ENCODE results near the gene PLEKHG1.

PLEKHG1 gene

DNA sequence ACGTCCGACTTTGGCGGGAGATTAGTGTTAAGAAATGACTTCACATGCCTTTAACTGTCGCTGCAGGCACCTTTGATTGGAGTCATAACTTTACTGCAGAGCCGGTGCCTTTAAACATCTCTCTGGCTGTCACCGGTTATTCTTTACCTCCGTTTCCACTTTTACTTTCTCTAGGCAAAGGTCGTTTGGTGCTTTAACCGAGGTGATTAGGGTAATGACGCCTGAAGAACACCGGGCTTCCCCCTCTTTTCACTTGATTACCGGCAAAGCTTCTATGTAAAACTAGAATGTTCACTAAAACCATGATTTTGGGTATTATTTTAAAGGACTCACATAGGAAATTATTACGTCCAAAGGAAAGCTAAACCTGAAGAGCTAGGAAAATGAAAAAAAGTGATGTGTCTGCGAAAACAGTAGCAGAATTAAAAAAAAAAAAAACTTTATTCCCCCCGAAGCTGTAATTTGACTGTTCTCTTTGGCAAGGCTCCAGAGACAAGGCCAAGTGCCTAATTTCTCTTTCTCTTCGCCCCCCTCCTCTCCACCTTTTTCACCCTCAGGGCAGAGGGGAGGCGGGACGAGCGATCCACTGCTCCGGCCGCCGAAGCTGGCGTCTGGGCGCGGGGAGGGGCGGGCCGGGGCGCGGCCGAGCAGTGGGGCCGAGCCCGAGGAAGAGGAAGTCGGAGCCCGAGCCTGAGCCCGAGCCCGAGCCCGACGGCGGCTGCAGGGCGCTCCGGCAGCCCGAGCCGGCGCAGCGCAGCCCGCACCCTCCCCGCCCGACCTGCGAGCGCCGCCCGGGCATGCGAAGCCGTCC, at the start of gene PLEKHG1:
Gene PLEKHG1 (plus strand): TSS at position 687 of the 811 bp plus-strand sequence. CDS start 133,797 bp downstream, outside the sequence.
- Mint-ChIP-seq H3K4me1 (ENCODE audit: low read depth) (peaks cover 19% of the 10 kb centered on the region), H3K27me3 (peaks cover 40% of the 10 kb centered on the region), H3K36me3 (no peaks in the 10 kb centered on the region), H3K9me3 (ENCODE audit: low read depth) (no peaks in the 10 kb centered on the region), H3K27ac (peak within 1 kb of the TSS; percentile 74), H3K4me3 (peak within 1 kb of the TSS; percentile 89)

- H3K4me1 Mint-ChIP-seq (ENCODE audit: low read depth), result no peaks in the 10 kb centered on the region
- peaks cover 6% of the 10 kb centered on the region for H3K27me3 Mint-ChIP-seq
- H3K27ac Mint-ChIP-seq, result no peak overlapping the region
- no peak overlapping the region for H3K4me3 Mint-ChIP-seq
- H3K9me3 Mint-ChIP-seq (ENCODE audit: low read depth), result no peaks in the 10 kb centered on the region
- no peaks in the 10 kb centered on the region for H3K36me3 Mint-ChIP-seq
Measured at GRCh38 chr6:150550244-150550643, 49.4 kb upstream of the PLEKHG1 start.

DNA sequence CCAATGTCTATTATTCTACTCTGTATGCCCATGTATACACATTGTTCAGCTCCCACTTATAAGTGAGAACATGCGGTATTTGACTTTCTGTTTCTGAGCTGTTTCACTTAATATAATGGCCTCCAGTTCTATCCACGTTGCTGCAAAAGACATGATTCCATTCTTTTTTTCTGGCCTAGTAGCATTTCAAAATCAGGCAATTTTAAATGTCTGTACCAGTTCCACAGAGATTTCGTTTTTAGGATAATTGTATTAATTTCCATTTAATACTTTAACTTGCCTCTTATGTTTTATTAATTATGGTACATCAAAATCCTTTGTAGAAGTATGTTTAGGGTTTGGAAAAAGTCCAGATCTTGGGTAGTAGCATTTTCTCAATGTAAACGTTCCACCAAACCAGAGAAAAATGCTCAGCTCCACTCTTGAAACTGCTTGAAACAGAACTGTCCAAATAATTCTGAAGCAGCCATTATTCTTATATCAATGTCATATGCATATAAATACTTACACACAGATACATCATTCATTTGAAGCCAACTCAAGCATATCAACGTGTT, 42.6 kb upstream of the PLEKHG1 start:
- H3K27me3 Mint-ChIP-seq, result peaks cover 10% of the 10 kb centered on the region
- H3K4me1 Mint-ChIP-seq (ENCODE audit: low read depth), result no peaks in the 10 kb centered on the region
- no peak overlapping the region for H3K27ac Mint-ChIP-seq
- H3K36me3 Mint-ChIP-seq, result no peaks in the 10 kb centered on the region
- H3K4me3 Mint-ChIP-seq, result no peak overlapping the region
- peaks cover 10% of the 10 kb centered on the region for H3K9me3 Mint-ChIP-seq (ENCODE audit: low read depth)

DNA sequence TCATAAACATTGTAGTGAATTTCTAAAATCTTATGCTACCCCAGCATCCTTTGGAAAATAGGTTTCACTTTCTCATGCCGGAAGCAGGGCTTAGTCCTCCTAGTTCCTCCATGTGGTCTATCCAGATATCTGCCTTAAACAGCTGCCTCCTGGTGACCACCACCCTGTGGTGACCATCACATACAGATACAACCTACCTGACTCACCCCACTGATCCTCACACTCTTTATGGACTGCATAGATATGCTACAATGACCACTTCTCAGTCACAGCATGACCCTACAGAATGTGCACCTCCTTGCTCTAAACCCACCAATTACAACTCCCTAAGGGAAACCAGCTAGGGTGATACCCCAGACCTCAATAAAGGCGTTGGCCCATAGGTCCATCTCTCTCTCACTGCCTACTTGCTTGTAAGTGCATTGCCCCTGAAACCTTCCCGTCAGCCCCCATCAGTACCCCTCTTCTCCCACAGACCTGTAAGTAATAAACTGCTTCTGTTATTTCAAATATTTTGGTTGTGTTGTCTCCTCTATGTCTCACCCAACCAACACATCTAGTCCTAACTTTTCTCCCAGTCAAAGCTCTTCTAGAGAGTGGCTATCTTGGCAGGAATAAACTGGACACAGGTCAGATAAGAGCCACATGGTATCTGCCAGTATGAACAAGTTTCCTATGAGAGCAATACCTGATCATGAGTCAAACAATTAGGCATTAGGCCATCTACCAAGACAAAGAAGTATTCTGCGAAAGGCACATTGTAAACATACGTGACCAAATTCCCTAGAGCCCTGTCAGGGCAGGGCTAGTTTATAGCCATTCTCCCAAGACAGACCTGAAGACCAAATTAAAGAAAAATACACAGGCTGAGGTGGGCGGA, 39.4 kb upstream of the PLEKHG1 start:
- Mint-ChIP-seq H3K27me3 (peaks cover 9% of the 10 kb centered on the region), H3K4me3 (no peak overlapping the region), H3K27ac (no peak overlapping the region), H3K4me1 (ENCODE audit: low read depth) (no peaks in the 10 kb centered on the region), H3K36me3 (no peaks in the 10 kb centered on the region), H3K9me3 (ENCODE audit: low read depth) (peaks cover 10% of the 10 kb centered on the region)

GRCh38 chr6:150560884-150561219, 38.8 kb upstream of the PLEKHG1 start:
- H3K4me1 Mint-ChIP-seq (ENCODE audit: low read depth), result no peaks in the 10 kb centered on the region
- peaks cover 9% of the 10 kb centered on the region for H3K27me3 Mint-ChIP-seq
- H3K4me3 Mint-ChIP-seq, result no peak overlapping the region
- no peak overlapping the region for H3K27ac Mint-ChIP-seq
- H3K9me3 Mint-ChIP-seq (ENCODE audit: low read depth), result peaks cover 10% of the 10 kb centered on the region
- H3K36me3 Mint-ChIP-seq, result no peaks in the 10 kb centered on the region

- Mint-ChIP-seq H3K9me3 (ENCODE audit: low read depth) (no peaks in the 10 kb centered on the region), H3K36me3 (no peaks in the 10 kb centered on the region), H3K27me3 (peaks cover 2% of the 10 kb centered on the region), H3K27ac (no peak overlapping the region), H3K4me3 (no peak overlapping the region), H3K4me1 (ENCODE audit: low read depth) (no peaks in the 10 kb centered on the region)
Measured at GRCh38 chr6:150565945-150566344, 33.7 kb upstream of the PLEKHG1 start.

DNA sequence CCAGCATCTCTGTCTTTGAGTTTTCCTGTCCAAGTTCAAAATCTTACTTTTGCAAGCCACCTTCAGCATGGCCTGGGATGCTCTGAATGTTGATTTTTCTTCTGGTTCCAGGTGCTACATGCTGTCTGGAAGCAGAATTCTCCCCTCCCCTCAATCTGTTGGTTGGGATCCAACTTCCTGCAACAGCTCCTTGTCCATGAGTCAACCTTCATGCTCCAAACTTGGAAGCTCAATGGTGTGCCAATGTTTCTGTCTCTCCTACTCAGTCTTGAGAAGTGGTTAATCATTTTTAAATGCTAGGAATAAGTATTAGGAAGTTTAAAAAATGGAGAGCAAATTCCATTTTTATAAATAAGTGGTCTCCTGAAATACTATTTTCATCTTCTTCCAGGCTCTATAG, 33.2 kb upstream of the PLEKHG1 start:
- H3K9me3 Mint-ChIP-seq (ENCODE audit: low read depth), result no peaks in the 10 kb centered on the region
- no peak overlapping the region for H3K4me3 Mint-ChIP-seq
- H3K4me1 Mint-ChIP-seq (ENCODE audit: low read depth), result no peaks in the 10 kb centered on the region
- no peaks in the 10 kb centered on the region for H3K36me3 Mint-ChIP-seq
- no peak overlapping the region for H3K27ac Mint-ChIP-seq
- H3K27me3 Mint-ChIP-seq, result peaks cover 3% of the 10 kb centered on the region

DNA sequence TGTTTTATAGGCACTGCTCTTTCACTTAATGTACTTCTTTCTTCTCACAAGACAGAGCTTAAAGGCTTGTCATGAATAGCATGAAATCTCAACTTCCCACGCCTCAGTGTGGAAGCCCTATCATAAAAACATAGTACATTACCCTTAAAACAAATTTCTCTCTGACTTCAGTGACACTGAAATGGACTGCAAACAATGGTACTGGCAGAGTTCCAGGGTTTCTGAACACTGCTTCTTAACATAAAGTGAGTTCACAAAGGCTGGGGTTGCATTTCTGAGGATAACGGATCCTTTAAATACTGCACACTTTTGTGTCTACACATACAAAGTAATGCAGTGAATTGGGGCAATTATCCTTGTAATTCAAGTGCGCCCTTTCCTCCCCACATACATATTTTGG, 32.3 kb upstream of the PLEKHG1 start:
- Mint-ChIP-seq H3K4me3 (no peak overlapping the region), H3K4me1 (ENCODE audit: low read depth) (no peaks in the 10 kb centered on the region), H3K36me3 (no peaks in the 10 kb centered on the region), H3K27me3 (peaks cover 5% of the 10 kb centered on the region), H3K9me3 (ENCODE audit: low read depth) (no peaks in the 10 kb centered on the region), H3K27ac (no peak overlapping the region)

GRCh38 chr6:150567823-150568383, 31.8 kb upstream of the PLEKHG1 start:
- Mint-ChIP-seq H3K9me3 (ENCODE audit: low read depth) (no peaks in the 10 kb centered on the region), H3K4me3 (no peak overlapping the region), H3K27me3 (peaks cover 8% of the 10 kb centered on the region), H3K4me1 (ENCODE audit: low read depth) (no peaks in the 10 kb centered on the region), H3K27ac (no peak overlapping the region), H3K36me3 (no peaks in the 10 kb centered on the region)

DNA sequence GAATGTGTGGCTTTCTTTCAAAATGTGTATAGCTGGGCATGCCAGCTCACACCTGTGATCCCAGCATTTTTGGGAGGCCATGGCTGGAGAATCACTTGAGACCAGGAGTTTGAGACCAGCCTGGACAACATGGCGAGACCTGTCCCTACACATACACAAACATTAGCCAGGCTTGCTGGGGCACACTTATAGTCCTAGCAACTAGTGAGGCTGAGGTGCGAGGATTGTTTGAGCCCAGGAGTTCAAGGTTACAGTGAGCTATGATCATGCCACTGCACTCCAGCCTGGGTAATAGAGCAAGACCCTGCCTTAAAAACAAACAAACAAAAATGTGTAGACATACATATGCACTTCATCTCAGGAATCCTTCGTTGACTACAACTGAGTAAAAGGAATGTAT, 31.1 kb upstream of the PLEKHG1 start:
- peaks cover 8% of the 10 kb centered on the region for H3K27me3 Mint-ChIP-seq
- no peak overlapping the region for H3K4me3 Mint-ChIP-seq
- no peaks in the 10 kb centered on the region for H3K36me3 Mint-ChIP-seq
- no peaks in the 10 kb centered on the region for H3K9me3 Mint-ChIP-seq (ENCODE audit: low read depth)
- no peak overlapping the region for H3K27ac Mint-ChIP-seq
- no peaks in the 10 kb centered on the region for H3K4me1 Mint-ChIP-seq (ENCODE audit: low read depth)

DNA sequence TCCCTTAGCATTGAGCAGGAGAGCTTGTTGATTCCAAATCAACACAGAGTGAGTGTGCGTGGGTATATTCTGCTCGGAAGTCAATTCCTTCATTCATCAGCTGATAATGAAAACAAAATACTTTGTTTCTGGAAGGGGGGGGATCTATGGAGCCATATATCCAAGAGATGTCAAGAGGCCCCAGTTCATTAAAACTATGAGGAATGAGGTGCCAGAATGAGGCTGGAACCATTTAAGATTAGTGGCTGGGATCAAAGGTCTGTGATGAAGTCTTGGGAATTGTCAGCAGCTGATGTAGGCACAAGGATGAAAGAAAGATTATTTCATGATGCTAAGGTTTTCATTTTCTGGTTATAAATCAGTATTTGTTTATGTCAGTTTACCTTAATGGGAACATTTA, 30.5 kb upstream of the PLEKHG1 start:
- no peaks in the 10 kb centered on the region for H3K36me3 Mint-ChIP-seq

DNA sequence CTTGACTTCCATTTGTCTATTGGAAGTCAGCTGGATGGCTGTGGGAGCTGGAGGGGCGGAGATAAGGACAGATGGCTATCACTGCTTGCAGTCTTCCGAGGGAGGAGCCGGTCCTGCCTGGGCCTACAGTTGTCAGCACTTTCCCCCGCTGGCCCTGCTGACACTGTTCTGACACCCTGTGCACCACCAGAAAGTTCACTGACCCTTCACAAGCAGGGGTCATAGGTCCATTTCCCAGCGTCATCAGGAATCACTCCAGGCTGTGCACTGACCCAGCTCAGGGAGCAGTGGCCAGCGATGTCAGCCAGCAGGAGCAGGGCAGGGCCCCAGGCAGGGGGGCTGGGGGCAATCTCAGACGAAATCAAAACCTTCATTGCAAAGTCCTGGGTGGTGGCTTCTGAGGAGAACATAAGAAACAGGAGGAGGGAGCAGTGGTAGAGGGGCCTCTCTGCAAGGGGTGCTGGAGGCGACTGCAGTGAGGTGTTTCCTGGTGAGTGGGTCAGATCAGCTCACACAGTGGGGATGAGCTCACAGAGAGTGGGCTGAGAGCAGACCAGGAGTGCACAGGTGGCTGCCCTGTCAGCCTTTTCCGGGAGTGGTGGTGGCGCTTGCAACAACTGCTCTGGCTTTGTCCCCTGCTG, 26.5 kb upstream of the PLEKHG1 start:
- H3K9me3 Mint-ChIP-seq (ENCODE audit: low read depth), result no peaks in the 10 kb centered on the region
- no peaks in the 10 kb centered on the region for H3K36me3 Mint-ChIP-seq
- no peak overlapping the region for H3K27ac Mint-ChIP-seq
- H3K27me3 Mint-ChIP-seq, result peaks cover 22% of the 10 kb centered on the region
- H3K4me1 Mint-ChIP-seq (ENCODE audit: low read depth), result no peaks in the 10 kb centered on the region
- no peak overlapping the region for H3K4me3 Mint-ChIP-seq

More for the DNA sequence above, 30.5 kb upstream of the PLEKHG1 start:
- H3K27me3 Mint-ChIP-seq, result peaks cover 12% of the 10 kb centered on the region
- no peak overlapping the region for H3K4me3 Mint-ChIP-seq
- no peaks in the 10 kb centered on the region for H3K9me3 Mint-ChIP-seq (ENCODE audit: low read depth)
- H3K4me1 Mint-ChIP-seq (ENCODE audit: low read depth), result no peaks in the 10 kb centered on the region
- H3K27ac Mint-ChIP-seq, result no peak overlapping the region

GRCh38 chr6:150575836-150576235, 23.8 kb upstream of the PLEKHG1 start:
- H3K27me3 Mint-ChIP-seq, result peaks cover 20% of the 10 kb centered on the region
- no peaks in the 10 kb centered on the region for H3K36me3 Mint-ChIP-seq
- H3K9me3 Mint-ChIP-seq (ENCODE audit: low read depth), result no peaks in the 10 kb centered on the region
- no peak overlapping the region for H3K4me3 Mint-ChIP-seq
- H3K27ac Mint-ChIP-seq, result no peak overlapping the region
- no peaks in the 10 kb centered on the region for H3K4me1 Mint-ChIP-seq (ENCODE audit: low read depth)

- no peaks in the 10 kb centered on the region for H3K9me3 Mint-ChIP-seq (ENCODE audit: low read depth)
- H3K27ac Mint-ChIP-seq, result no peak overlapping the region
- H3K4me1 Mint-ChIP-seq (ENCODE audit: low read depth), result no peaks in the 10 kb centered on the region
- no peak overlapping the region for H3K4me3 Mint-ChIP-seq
- H3K36me3 Mint-ChIP-seq, result no peaks in the 10 kb centered on the region
- peaks cover 17% of the 10 kb centered on the region for H3K27me3 Mint-ChIP-seq
Measured at GRCh38 chr6:150576651-150577226, 22.9 kb upstream of the PLEKHG1 start.

Data from activated naive CD8-positive, alpha-beta T cell (primary cell).